Neural crest cell (in vitro differentiated cells): ENCODE measurements around the gene SLC11A1. TPM values are rescaled to one million over a fixed set of nuclear protein-coding genes. Genes with fewer than 3 reads are reported as not detected.
A peak's percentile ranks its signal among the peaks of the same experiment; 100 is the strongest.

Experiments used
- DNase-seq: peaks from one replicate; pipeline ENCODE4 v3.0.0; 2021; ENCODE audit warnings: low read depth, mixed read lengths, low spot score
- H3K27ac Mint-ChIP-seq: one replicate; pipeline ENCODE4 v1.8.0; 2021; ENCODE audit warnings: mild to moderate bottlenecking, mixed read lengths; ENCODE audit not compliant: unreplicated experiment
- H3K27me3 Mint-ChIP-seq: 2 replicates; pipeline ENCODE4 v1.8.0; 2021; ENCODE audit warnings: low read depth, mild to moderate bottlenecking, mixed read lengths
- H3K36me3 Mint-ChIP-seq: 2 replicates; pipeline ENCODE4 v1.8.0; 2021; ENCODE audit warnings: low read depth, mild to moderate bottlenecking, mixed read lengths
- H3K4me1 Mint-ChIP-seq: 2 replicates; pipeline ENCODE4 v1.8.0; 2021; ENCODE audit warnings: mixed read lengths
- H3K4me3 Mint-ChIP-seq: one replicate; pipeline ENCODE4 v1.8.0; 2021; ENCODE audit warnings: mild to moderate bottlenecking, mixed read lengths
- H3K9me3 Mint-ChIP-seq: 2 replicates; pipeline ENCODE4 v1.8.0; 2021; ENCODE audit warnings: mixed read lengths
- CTCF ChIP-seq: fragments of 200-600 bp; sonication (generic); conservative IDR thresholded peaks from 2 replicates; pipeline ENCODE4 v1.5.0; 2021; ENCODE audit warnings: antibody characterized with exemption, mild to moderate bottlenecking
- total RNA-seq: library from RNA; stranded (reverse); gene quantifications from 2 replicates; pipeline ENCODE4 v1.2.1, GENCODE V29; 2021

The SLC11A1 gene
- total RNA-seq, 1 donor from 2014 or later, result 0.09 TPM

DNA sequence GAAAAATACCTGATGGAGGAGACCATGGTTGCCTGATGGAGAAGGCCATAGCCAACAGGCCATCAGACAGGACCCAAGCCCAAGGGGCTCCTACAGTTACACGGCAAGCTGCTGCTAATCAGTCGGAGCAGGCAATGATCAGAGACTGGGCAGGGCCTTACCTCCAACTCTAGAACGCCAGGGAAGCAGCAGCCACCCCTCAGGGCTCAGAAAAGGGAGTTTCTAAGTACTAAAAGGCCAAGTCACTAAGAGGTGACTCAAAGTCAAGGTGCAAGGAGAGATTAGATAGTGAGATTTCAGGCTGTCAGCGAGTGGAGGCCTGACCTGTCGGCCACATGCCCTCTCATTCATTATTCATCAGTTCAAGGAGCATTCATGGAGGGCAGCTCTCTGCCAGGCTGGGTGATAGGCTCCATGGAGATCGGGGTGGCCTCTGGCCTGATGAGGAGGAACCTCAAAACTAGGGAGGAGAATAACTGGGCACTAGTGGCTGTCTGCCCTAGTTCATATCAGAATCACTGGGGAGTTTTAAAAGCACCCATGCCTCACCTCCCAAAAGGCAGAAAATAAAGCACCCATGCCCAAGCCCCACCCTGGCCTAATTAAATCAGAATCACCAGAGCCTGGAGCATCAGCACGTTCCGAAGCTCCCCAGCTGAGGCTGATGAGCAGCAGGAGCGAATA lies 40.5 kb downstream of the SLC11A1 start:
- H3K9me3 Mint-ChIP-seq, result no peaks in the 10 kb centered on the region
- H3K4me1 Mint-ChIP-seq, result peaks cover 4% of the 10 kb centered on the region
- DNase-seq, result no peak
- H3K27me3 Mint-ChIP-seq, result no peaks in the 10 kb centered on the region
- no peak overlapping the region for H3K4me3 Mint-ChIP-seq
- H3K36me3 Mint-ChIP-seq, result no peaks in the 10 kb centered on the region
- H3K27ac Mint-ChIP-seq, result no peak overlapping the region
- TF ChIP-seq CTCF, result no peak

GRCh38 chr2:218423584-218423983 lies 41.5 kb downstream of the SLC11A1 start:
- TF ChIP-seq CTCF, result no peak
- Mint-ChIP-seq H3K36me3 (no peaks in the 10 kb centered on the region), H3K27ac (peak overlapping the region; percentile 93), H3K4me1 (peaks cover 4% of the 10 kb centered on the region), H3K9me3 (no peaks in the 10 kb centered on the region), H3K27me3 (no peaks in the 10 kb centered on the region), H3K4me3 (no peak overlapping the region)
- DNase-seq, result no peak

DNA sequence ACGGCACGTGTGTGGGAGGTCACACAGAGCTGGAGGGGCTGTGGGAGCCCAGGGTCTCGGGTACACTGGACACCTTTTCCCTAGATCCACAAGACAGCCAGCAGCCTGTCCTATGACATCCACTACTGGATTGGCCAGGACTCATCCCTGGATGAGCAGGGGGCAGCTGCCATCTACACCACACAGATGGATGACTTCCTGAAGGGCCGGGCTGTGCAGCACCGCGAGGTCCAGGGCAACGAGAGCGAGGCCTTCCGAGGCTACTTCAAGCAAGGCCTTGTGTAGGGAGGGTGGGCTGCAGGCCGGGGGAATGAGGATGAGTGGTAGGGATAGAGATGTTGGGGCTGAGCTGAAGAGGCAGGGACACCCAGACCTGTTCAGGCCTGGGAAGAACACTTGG lies 43.5 kb downstream of the SLC11A1 start:
- peak overlapping the region; percentile 67 for H3K27ac Mint-ChIP-seq
- no peaks in the 10 kb centered on the region for H3K27me3 Mint-ChIP-seq

GRCh38 chr2:218427741-218428140 lies 45.7 kb downstream of the SLC11A1 start:
- Mint-ChIP-seq H3K27me3 (peaks cover 3% of the 10 kb centered on the region), H3K4me1 (peaks cover 4% of the 10 kb centered on the region), H3K4me3 (no peak overlapping the region), H3K9me3 (no peaks in the 10 kb centered on the region), H3K36me3 (no peaks in the 10 kb centered on the region), H3K27ac (no peak overlapping the region)
- no peak for DNase-seq
- TF ChIP-seq CTCF, result no peak

More for the DNA sequence above, 43.5 kb downstream of the SLC11A1 start:
- Mint-ChIP-seq H3K36me3 (no peaks in the 10 kb centered on the region), H3K9me3 (no peaks in the 10 kb centered on the region), H3K4me3 (no peak overlapping the region), H3K4me1 (peaks cover 4% of the 10 kb centered on the region)
- no peak for TF ChIP-seq CTCF
- DNase-seq, result no peak

DNA sequence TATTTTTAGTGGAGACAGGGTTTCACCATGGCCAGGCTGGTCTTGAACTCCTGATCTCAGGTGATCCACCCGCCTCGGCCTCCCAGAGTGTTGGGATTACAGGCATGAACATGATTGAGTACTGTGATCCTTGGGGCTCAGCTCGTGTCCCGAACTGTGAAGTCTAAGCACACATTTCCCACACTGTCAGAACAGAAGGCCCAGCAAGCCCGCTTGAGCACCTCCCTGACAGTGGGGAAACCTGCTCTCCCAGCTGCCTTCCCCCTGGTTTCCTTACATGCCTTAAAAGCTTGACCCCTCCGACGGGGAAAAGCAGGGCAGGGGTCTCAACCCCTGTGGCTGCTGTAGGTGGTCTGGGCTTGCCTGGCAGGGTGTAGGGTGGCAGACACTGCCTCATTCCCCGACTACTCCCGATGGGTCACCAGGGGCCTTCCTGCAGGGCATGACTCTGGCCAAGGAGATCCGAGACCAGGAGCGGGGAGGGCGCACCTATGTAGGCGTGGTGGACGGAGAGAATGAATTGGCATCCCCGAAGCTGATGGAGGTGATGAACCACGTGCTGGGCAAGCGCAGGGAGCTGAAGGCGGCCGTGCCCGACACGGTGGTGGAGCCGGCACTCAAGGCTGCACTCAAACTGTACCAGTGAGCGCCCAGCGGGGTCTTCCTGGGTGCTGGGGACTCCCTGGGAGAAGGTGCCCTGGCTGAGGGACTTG lies 46.9 kb downstream of the SLC11A1 start:
- Mint-ChIP-seq H3K9me3 (no peaks in the 10 kb centered on the region), H3K27ac (no peak overlapping the region)

More for the DNA sequence above, 46.9 kb downstream of the SLC11A1 start:
- no peak for TF ChIP-seq CTCF
- Mint-ChIP-seq H3K36me3 (no peaks in the 10 kb centered on the region), H3K27me3 (peaks cover 3% of the 10 kb centered on the region), H3K4me1 (no peaks in the 10 kb centered on the region), H3K4me3 (no peak overlapping the region)
- no peak for DNase-seq
